GM23338 (cell line): ENCODE data around the gene TP53BP2. TPM values are rescaled to one million over a fixed set of nuclear protein-coding genes. Genes with fewer than 3 reads are reported as not detected.

ENCODE experiments used
- ATAC-seq: fragments of 200-7000 bp; cut with Tn5 transposase; 3 replicates; pipeline ENCODE4 v1.9.1; 2020
- DNase-seq: peaks from one replicate; pipeline ENCODE4 v3.0.0-alpha.2; 2015; ENCODE audit warnings: low spot score
- H2AFZ ChIP-seq: fragments of 200-600 bp; sonication (generic); 2 replicates; pipeline ENCODE4 v1.8.0; 2016; ENCODE audit warnings: antibody characterized with exemption, mild to moderate bottlenecking, moderate library complexity
- H3F3A ChIP-seq: fragments of 200-600 bp; sonication (generic); replicated peaks from 2 replicates; pipeline ENCODE4 v1.8.0; 2017; ENCODE audit warnings: antibody characterized with exemption, mixed run types, low read depth
- H3K27ac ChIP-seq: fragments of 200-600 bp; sonication (generic); 2 replicates; pipeline ENCODE4 v1.6.1; 2016; ENCODE audit warnings: low read depth
- H3K27me3 ChIP-seq: fragments of 200-600 bp; sonication (generic); 2 replicates; pipeline ENCODE4 v1.8.0; 2016; ENCODE audit warnings: mild to moderate bottlenecking, mixed run types, moderate library complexity; ENCODE audit not compliant: insufficient read depth
- H3K36me3 ChIP-seq: fragments of 200-600 bp; sonication (generic); 2 replicates; pipeline ENCODE4 v1.8.0; 2016; ENCODE audit warnings: mild to moderate bottlenecking; ENCODE audit not compliant: insufficient read depth
- H3K4me1 ChIP-seq: fragments of 200-600 bp; sonication (generic); 2 replicates; pipeline ENCODE4 v1.8.0; 2016; ENCODE audit warnings: mild to moderate bottlenecking, moderate library complexity; ENCODE audit not compliant: insufficient read depth
- H3K4me2 ChIP-seq: fragments of 200-600 bp; sonication (generic); 2 replicates; pipeline ENCODE4 v1.7.1; 2017; ENCODE audit warnings: mixed run types
- H3K4me3 ChIP-seq: fragments of 200-600 bp; sonication (generic); 2 replicates; pipeline ENCODE4 v1.6.1; 2016; ENCODE audit warnings: mixed run types
- H3K79me2 ChIP-seq: fragments of 200-600 bp; sonication (generic); replicated peaks from 2 replicates; pipeline ENCODE4 v1.8.0; 2017; ENCODE audit warnings: mild to moderate bottlenecking; ENCODE audit not compliant: insufficient read depth
- H3K9me2 ChIP-seq: fragments of 200-600 bp; sonication (generic); 2 replicates; pipeline ENCODE4 v1.8.0; 2017; ENCODE audit not compliant: insufficient read depth
- H4K20me1 ChIP-seq: fragments of 200-600 bp; sonication (generic); replicated peaks from 2 replicates; pipeline ENCODE4 v1.8.0; 2017; ENCODE audit warnings: mild to moderate bottlenecking; ENCODE audit not compliant: insufficient read depth
- H3K27ac Mint-ChIP-seq: 2 replicates; pipeline ENCODE4 v1.8.0; 2020; ENCODE audit warnings: inconsistent platforms, mild to moderate bottlenecking, moderate library complexity, mixed read lengths
- H3K27me3 Mint-ChIP-seq: 3 replicates; pipeline ENCODE4 v1.8.0; 2022; ENCODE audit warnings: low read depth, mild to moderate bottlenecking, moderate library complexity, mixed read lengths, inconsistent platforms; ENCODE audit not compliant: insufficient read depth, poor library complexity
- H3K36me3 Mint-ChIP-seq: 3 replicates; pipeline ENCODE4 v1.8.0; 2021; ENCODE audit warnings: low read depth, mild to moderate bottlenecking, inconsistent platforms, moderate library complexity, mixed read lengths
- H3K4me1 Mint-ChIP-seq: 3 replicates; pipeline ENCODE4 v1.8.0; 2020; ENCODE audit warnings: mild to moderate bottlenecking, inconsistent platforms, mixed read lengths
- H3K4me3 Mint-ChIP-seq: 3 replicates; pipeline ENCODE4 v1.8.0; 2021; ENCODE audit warnings: moderate library complexity, mild to moderate bottlenecking, inconsistent platforms, mixed read lengths
- H3K9me3 Mint-ChIP-seq: 3 replicates; pipeline ENCODE4 v1.8.0; 2020; ENCODE audit warnings: moderate library complexity, mild to moderate bottlenecking, inconsistent platforms, mixed read lengths
- CREB1 ChIP-seq: fragments of 250-450 bp; sonication (Bioruptor Pico); IDR thresholded peaks from 2 replicates; pipeline ENCODE4 v1.5.0; 2020; ENCODE audit warnings: low read depth, mild to moderate bottlenecking, moderate library complexity
- EZH2 ChIP-seq: fragments of 200-600 bp; sonication (generic); IDR thresholded peaks from one replicate; pipeline ENCODE4 v1.8.0; 2017; ENCODE audit warnings: antibody characterized with exemption, mild to moderate bottlenecking, low read depth; ENCODE audit not compliant: unreplicated experiment
- JUNB ChIP-seq: IDR thresholded peaks from one replicate; pipeline ENCODE4 v1.6.1; 2016; ENCODE audit warnings: antibody characterized with exemption; ENCODE audit not compliant: unreplicated experiment
- NANOG ChIP-seq: IDR thresholded peaks from 2 replicates; pipeline ENCODE4 v1.6.1; 2016; ENCODE audit warnings: antibody characterized with exemption, borderline replicate concordance
- POLR2AphosphoS5 ChIP-seq: IDR thresholded peaks from 2 replicates; pipeline ENCODE4 v1.6.1; 2016; ENCODE audit warnings: antibody characterized with exemption, low read depth
- REST ChIP-seq: IDR thresholded peaks from one replicate; pipeline ENCODE4 v1.6.1; 2018; ENCODE audit warnings: antibody characterized with exemption; ENCODE audit not compliant: unreplicated experiment
- STAT1 ChIP-seq: IDR thresholded peaks from one replicate; pipeline ENCODE4 v1.6.1; 2016; ENCODE audit warnings: antibody characterized with exemption; ENCODE audit not compliant: unreplicated experiment
- ZNF114 ChIP-seq: fragments of 250-450 bp; sonication (Bioruptor Pico); IDR thresholded peaks from 2 replicates; pipeline ENCODE4 v1.5.0; 2020; ENCODE audit warnings: mild to moderate bottlenecking, moderate library complexity
- ZNF331 ChIP-seq: fragments of 250-450 bp; sonication (Bioruptor Pico); IDR thresholded peaks from 2 replicates; pipeline ENCODE4 v1.5.0; 2020; ENCODE audit warnings: low read depth, mild to moderate bottlenecking, moderate library complexity
- polyA plus RNA-seq: library from polyadenylated mRNA; unstranded; fragments of >200 nt; fragmentation: Nextera tagmentation; extraction: Ambion mirVana; gene quantifications from 2 replicates; pipeline ENCODE4 v1.2.1, GENCODE V29; 2016
- total RNA-seq: library from RNA; depleted of rRNA; stranded (reverse); fragments of >200 nt; shearing (Covaris generic); gene quantifications from 2 replicates; pipeline ENCODE4 v1.2.3, GENCODE V29; 2014
- TF ChIP-seq, protein P1 (sequence below): fragments of 250-450 bp; sonication (Bioruptor Pico); IDR thresholded peaks from 2 replicates; pipeline ENCODE4 v1.5.0; 2020; ENCODE audit warnings: mild to moderate bottlenecking, moderate library complexity
- TF ChIP-seq, protein P2 (sequence below): IDR thresholded peaks from 2 replicates; pipeline ENCODE4 v1.6.1; 2016; ENCODE audit warnings: antibody characterized with exemption

Gene TP53BP2
- total and polyA plus RNA-seq, 2 experiments from 2014 or later: 10.1 to 32.9 TPM

DNA sequence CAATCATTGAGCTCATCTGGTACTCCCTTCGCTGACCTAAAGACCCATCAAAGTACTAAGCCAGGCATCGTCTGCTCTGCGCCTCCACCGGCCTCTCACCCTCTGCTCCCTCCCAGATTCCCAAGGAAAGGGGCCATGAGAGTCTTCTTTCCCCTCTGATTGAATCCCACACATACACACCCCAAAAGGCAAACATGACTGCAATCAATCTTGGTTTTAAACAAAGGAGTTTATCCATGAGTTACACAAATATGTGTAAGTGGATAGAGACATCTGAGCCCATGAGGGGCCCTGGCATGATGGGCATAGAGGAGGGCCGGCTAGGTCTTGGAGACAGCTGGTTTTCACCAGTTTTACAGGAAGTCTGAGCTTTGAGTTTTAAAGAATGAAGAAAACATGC lies 82.5 kb downstream of the TP53BP2 start (continued):
- TF ChIP-seq, protein P1, sequence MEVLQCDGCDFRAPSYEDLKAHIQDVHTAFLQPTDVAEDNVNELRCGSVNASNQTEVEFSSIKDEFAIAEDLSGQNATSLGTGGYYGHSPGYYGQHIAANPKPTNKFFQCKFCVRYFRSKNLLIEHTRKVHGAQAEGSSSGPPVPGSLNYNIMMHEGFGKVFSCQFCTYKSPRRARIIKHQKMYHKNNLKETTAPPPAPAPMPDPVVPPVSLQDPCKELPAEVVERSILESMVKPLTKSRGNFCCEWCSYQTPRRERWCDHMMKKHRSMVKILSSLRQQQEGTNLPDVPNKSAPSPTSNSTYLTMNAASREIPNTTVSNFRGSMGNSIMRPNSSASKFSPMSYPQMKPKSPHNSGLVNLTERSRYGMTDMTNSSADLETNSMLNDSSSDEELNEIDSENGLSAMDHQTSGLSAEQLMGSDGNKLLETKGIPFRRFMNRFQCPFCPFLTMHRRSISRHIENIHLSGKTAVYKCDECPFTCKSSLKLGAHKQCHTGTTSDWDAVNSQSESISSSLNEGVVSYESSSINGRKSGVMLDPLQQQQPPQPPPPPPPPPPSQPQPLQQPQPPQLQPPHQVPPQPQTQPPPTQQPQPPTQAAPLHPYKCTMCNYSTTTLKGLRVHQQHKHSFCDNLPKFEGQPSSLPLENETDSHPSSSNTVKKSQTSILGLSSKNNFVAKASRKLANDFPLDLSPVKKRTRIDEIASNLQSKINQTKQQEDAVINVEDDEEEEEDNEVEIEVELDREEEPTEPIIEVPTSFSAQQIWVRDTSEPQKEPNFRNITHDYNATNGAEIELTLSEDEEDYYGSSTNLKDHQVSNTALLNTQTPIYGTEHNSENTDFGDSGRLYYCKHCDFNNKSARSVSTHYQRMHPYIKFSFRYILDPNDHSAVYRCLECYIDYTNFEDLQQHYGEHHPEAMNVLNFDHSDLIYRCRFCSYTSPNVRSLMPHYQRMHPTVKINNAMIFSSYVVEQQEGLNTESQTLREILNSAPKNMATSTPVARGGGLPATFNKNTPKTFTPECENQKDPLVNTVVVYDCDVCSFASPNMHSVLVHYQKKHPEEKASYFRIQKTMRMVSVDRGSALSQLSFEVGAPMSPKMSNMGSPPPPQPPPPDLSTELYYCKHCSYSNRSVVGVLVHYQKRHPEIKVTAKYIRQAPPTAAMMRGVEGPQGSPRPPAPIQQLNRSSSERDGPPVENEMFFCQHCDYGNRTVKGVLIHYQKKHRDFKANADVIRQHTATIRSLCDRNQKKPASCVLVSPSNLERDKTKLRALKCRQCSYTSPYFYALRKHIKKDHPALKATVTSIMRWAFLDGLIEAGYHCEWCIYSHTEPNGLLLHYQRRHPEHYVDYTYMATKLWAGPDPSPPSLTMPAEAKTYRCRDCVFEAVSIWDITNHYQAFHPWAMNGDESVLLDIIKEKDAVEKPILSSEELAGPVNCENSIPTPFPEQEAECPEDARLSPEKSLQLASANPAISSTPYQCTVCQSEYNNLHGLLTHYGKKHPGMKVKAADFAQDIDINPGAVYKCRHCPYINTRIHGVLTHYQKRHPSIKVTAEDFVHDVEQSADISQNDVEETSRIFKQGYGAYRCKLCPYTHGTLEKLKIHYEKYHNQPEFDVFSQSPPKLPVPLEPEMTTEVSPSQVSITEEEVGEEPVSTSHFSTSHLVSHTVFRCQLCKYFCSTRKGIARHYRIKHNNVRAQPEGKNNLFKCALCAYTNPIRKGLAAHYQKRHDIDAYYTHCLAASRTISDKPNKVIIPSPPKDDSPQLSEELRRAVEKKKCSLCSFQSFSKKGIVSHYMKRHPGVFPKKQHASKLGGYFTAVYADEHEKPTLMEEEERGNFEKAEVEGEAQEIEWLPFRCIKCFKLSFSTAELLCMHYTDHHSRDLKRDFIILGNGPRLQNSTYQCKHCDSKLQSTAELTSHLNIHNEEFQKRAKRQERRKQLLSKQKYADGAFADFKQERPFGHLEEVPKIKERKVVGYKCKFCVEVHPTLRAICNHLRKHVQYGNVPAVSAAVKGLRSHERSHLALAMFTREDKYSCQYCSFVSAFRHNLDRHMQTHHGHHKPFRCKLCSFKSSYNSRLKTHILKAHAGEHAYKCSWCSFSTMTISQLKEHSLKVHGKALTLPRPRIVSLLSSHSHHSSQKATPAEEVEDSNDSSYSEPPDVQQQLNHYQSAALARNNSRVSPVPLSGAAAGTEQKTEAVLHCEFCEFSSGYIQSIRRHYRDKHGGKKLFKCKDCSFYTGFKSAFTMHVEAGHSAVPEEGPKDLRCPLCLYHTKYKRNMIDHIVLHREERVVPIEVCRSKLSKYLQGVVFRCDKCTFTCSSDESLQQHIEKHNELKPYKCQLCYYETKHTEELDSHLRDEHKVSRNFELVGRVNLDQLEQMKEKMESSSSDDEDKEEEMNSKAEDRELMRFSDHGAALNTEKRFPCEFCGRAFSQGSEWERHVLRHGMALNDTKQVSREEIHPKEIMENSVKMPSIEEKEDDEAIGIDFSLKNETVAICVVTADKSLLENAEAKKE (CRISPR knock-in tag): no peak
- no peak for TF ChIP-seq ZNF331 (CRISPR knock-in tag)

- no peaks in the 10 kb centered on the region for H3K36me3 ChIP-seq
- H3K79me2 ChIP-seq: no peaks in the 10 kb centered on the region
- no peak overlapping the region for H3K4me2 ChIP-seq
- no peak for DNase-seq
- peaks cover 2% of the 10 kb centered on the region for H3K36me3 Mint-ChIP-seq
- no peaks in the 10 kb centered on the region for H3K27me3 ChIP-seq
- no peaks in the 10 kb centered on the region for H4K20me1 ChIP-seq
- H3K4me1 ChIP-seq: no peaks in the 10 kb centered on the region
- no peak overlapping the region for H3K27ac ChIP-seq
- peaks cover 3% of the 10 kb centered on the region; the same call in 1 of the 3 replicates for H3K4me1 Mint-ChIP-seq
- H3K9me2 ChIP-seq: no peaks in the 10 kb centered on the region; the same call in 1 of the 2 replicates
- no peak overlapping the region for H3K27ac Mint-ChIP-seq
- H3K4me3 ChIP-seq: no peak overlapping the region
- H3K27me3 Mint-ChIP-seq: peaks cover 10% of the 10 kb centered on the region
- H3K4me3 Mint-ChIP-seq: no peak overlapping the region; the same call in 2 of the 3 replicates
- H3K9me3 Mint-ChIP-seq: no peaks in the 10 kb centered on the region
- no peaks in the 10 kb centered on the region for H3F3A ChIP-seq
- no peak for ATAC-seq
- H2AFZ ChIP-seq: no peak overlapping the region
- TF ChIP-seq REST (no peak), NANOG (no peak), ZNF114 (CRISPR knock-in tag) (no peak), POLR2AphosphoS5 (no peak), CREB1 (CRISPR knock-in tag) (no peak), JUNB (no peak), STAT1 (no peak), EZH2 (no peak)
- TF ChIP-seq, protein P2, sequence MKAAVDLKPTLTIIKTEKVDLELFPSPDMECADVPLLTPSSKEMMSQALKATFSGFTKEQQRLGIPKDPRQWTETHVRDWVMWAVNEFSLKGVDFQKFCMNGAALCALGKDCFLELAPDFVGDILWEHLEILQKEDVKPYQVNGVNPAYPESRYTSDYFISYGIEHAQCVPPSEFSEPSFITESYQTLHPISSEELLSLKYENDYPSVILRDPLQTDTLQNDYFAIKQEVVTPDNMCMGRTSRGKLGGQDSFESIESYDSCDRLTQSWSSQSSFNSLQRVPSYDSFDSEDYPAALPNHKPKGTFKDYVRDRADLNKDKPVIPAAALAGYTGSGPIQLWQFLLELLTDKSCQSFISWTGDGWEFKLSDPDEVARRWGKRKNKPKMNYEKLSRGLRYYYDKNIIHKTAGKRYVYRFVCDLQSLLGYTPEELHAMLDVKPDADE: no peak
These were observed 84.3 kb downstream of the TP53BP2 start for GRCh38 chr1:223761411-223761810.
